Karpas-422 (cell line): Measurements from ENCODE around the gene TBL1Y. TPM values are rescaled to one million over a fixed set of nuclear protein-coding genes. Genes with fewer than 3 reads are reported as not detected.

Experiments used
- DNase-seq: peaks from one replicate; pipeline ENCODE4 v3.0.0-alpha.2; 2015
- H2AFZ ChIP-seq: fragments of 200-600 bp; sonication (generic); 2 replicates; pipeline ENCODE4 v1.6.1; 2014; ENCODE audit warnings: antibody characterized with exemption, low read length, mixed read lengths
- H3K27ac ChIP-seq: fragments of 200-600 bp; sonication (generic); 2 replicates; pipeline ENCODE4 v1.5.1; 2014; ENCODE audit warnings: mild to moderate bottlenecking, low read length, moderate library complexity
- H3K27me3 ChIP-seq: fragments of 200-600 bp; sonication (generic); 2 replicates; pipeline ENCODE4 v1.6.1; 2014; ENCODE audit warnings: low read length, mixed read lengths
- H3K36me3 ChIP-seq: fragments of 200-600 bp; sonication (generic); 2 replicates; pipeline ENCODE4 v1.6.1; 2014; ENCODE audit warnings: low read length, mixed read lengths; ENCODE audit not compliant: insufficient read depth
- H3K4me1 ChIP-seq: fragments of 200-600 bp; sonication (generic); 2 replicates; pipeline ENCODE4 v1.6.1; 2014; ENCODE audit warnings: mild to moderate bottlenecking, low read length, mixed read lengths
- H3K4me2 ChIP-seq: fragments of 200-600 bp; sonication (generic); 2 replicates; pipeline ENCODE4 v1.6.1; 2014; ENCODE audit warnings: low read length, low read depth, mild to moderate bottlenecking; ENCODE audit not compliant: poor library complexity, severe bottlenecking
- H3K4me3 ChIP-seq: fragments of 200-600 bp; sonication (generic); 2 replicates; pipeline ENCODE4 v1.5.1; 2014; ENCODE audit warnings: mild to moderate bottlenecking, antibody characterized with exemption, low read length, mixed read lengths
- H3K79me2 ChIP-seq: fragments of 200-600 bp; sonication (generic); 2 replicates; pipeline ENCODE4 v1.6.1; 2014; ENCODE audit warnings: mild to moderate bottlenecking, low read length, mixed read lengths
- H3K9ac ChIP-seq: fragments of 200-600 bp; sonication (generic); 2 replicates; pipeline ENCODE4 v1.6.0; 2014; ENCODE audit warnings: low read length
- H3K9me2 ChIP-seq: fragments of 200-600 bp; sonication (generic), shearing (Covaris generic); replicated peaks from 2 replicates; pipeline ENCODE4 v1.6.0; 2014; ENCODE audit warnings: mild to moderate bottlenecking, low read length, moderate library complexity; ENCODE audit not compliant: insufficient read depth
- H3K9me3 ChIP-seq: fragments of 300-700, 200-600 bp; sonication (generic); 2 replicates; pipeline ENCODE4 v1.6.1; 2014; ENCODE audit warnings: low read length, mixed read lengths
- H4K20me1 ChIP-seq: fragments of 200-600 bp; sonication (generic); 2 replicates; pipeline ENCODE4 v1.6.1; 2014; ENCODE audit warnings: mild to moderate bottlenecking, antibody characterized with exemption, low read length, low read depth; ENCODE audit not compliant: insufficient read depth
- total RNA-seq: library from RNA; depleted of rRNA; stranded (reverse); fragments of >200 nt; shearing (Covaris generic); gene quantifications from 2 replicates; pipeline ENCODE4 v1.2.3, GENCODE V29; 2014; ENCODE audit warnings: low replicate concordance

The TBL1Y gene
- total RNA-seq, 1 experiment from 2014 or later = not detected

- no peak overlapping the region for H3K27ac ChIP-seq
- no peaks in the 10 kb centered on the region for H3K27me3 ChIP-seq
- no peak for DNase-seq
- no peaks in the 10 kb centered on the region for H3K9me2 ChIP-seq
- H3K36me3 ChIP-seq = no peaks in the 10 kb centered on the region
- no peaks in the 10 kb centered on the region for H3K4me1 ChIP-seq
- H3K4me2 ChIP-seq = no peak overlapping the region
- H4K20me1 ChIP-seq = no peaks in the 10 kb centered on the region
- no peak overlapping the region for H2AFZ ChIP-seq
- no peak overlapping the region for H3K9ac ChIP-seq
- H3K4me3 ChIP-seq = no peak overlapping the region
- no peaks in the 10 kb centered on the region for H3K9me3 ChIP-seq
- no peaks in the 10 kb centered on the region for H3K79me2 ChIP-seq
These were observed 192.2 kb downstream of the TBL1Y start for GRCh38 chrY:7102680-7103079.

- H3K79me2 ChIP-seq = no peaks in the 10 kb centered on the region
- no peak overlapping the region for H3K4me2 ChIP-seq
These were observed 196.7 kb downstream of the TBL1Y start for GRCh38 chrY:7107179-7107578.

GRCh38 chrY:7110086-7110485 lies 199.6 kb downstream of the TBL1Y start:
- Histone ChIP-seq H3K9me2 (no peaks in the 10 kb centered on the region), H3K4me3 (no peak overlapping the region), H3K9me3 (no peaks in the 10 kb centered on the region), H3K36me3 (no peaks in the 10 kb centered on the region), H3K27me3 (no peaks in the 10 kb centered on the region), H3K4me1 (no peaks in the 10 kb centered on the region), H3K27ac (no peak overlapping the region), H3K79me2 (no peaks in the 10 kb centered on the region), H4K20me1 (no peaks in the 10 kb centered on the region), H3K9ac (no peak overlapping the region), H2AFZ (no peak overlapping the region), H3K4me2 (no peak overlapping the region)
- no peak for DNase-seq

More at GRCh38 chrY:7107179-7107578, 196.7 kb downstream of the TBL1Y start:
- Histone ChIP-seq H4K20me1 (no peaks in the 10 kb centered on the region), H3K27ac (no peak overlapping the region), H2AFZ (no peak overlapping the region), H3K27me3 (no peaks in the 10 kb centered on the region), H3K9me2 (no peaks in the 10 kb centered on the region), H3K9ac (no peak overlapping the region), H3K4me1 (no peaks in the 10 kb centered on the region), H3K36me3 (no peaks in the 10 kb centered on the region), H3K4me3 (no peak overlapping the region), H3K9me3 (no peaks in the 10 kb centered on the region)
- no peak for DNase-seq

GRCh38 chrY:7115871-7116270 lies 205.4 kb downstream of the TBL1Y start:
- Histone ChIP-seq H3K27me3 (no peaks in the 10 kb centered on the region), H4K20me1 (no peaks in the 10 kb centered on the region), H3K4me1 (no peaks in the 10 kb centered on the region), H3K27ac (no peak overlapping the region), H3K4me3 (no peak overlapping the region), H2AFZ (no peak overlapping the region), H3K9me2 (no peaks in the 10 kb centered on the region), H3K9ac (no peak overlapping the region), H3K9me3 (no peaks in the 10 kb centered on the region), H3K36me3 (no peaks in the 10 kb centered on the region), H3K79me2 (no peaks in the 10 kb centered on the region), H3K4me2 (no peak overlapping the region)
- no peak for DNase-seq

- H3K36me3 ChIP-seq = no peaks in the 10 kb centered on the region
These were observed 211.7 kb downstream of the TBL1Y start for GRCh38 chrY:7122202-7122601.

GRCh38 chrY:7125136-7126056 lies 214.9 kb downstream of the TBL1Y start:
- DNase-seq = no peak
- H3K4me3 ChIP-seq = no peak overlapping the region
- no peaks in the 10 kb centered on the region for H3K27me3 ChIP-seq
- no peak overlapping the region for H2AFZ ChIP-seq
- H3K9ac ChIP-seq = no peak overlapping the region
- H3K79me2 ChIP-seq = no peaks in the 10 kb centered on the region
- no peak overlapping the region for H3K27ac ChIP-seq
- H4K20me1 ChIP-seq = no peaks in the 10 kb centered on the region
- no peaks in the 10 kb centered on the region for H3K9me2 ChIP-seq
- no peak overlapping the region for H3K4me2 ChIP-seq
- no peaks in the 10 kb centered on the region for H3K9me3 ChIP-seq
- no peaks in the 10 kb centered on the region for H3K36me3 ChIP-seq
- no peaks in the 10 kb centered on the region for H3K4me1 ChIP-seq

More at GRCh38 chrY:7122202-7122601, 211.7 kb downstream of the TBL1Y start:
- no peak overlapping the region for H3K4me2 ChIP-seq
- H3K79me2 ChIP-seq = no peaks in the 10 kb centered on the region
- H3K9me2 ChIP-seq = no peaks in the 10 kb centered on the region
- no peaks in the 10 kb centered on the region for H3K9me3 ChIP-seq
- no peak for DNase-seq
- no peaks in the 10 kb centered on the region for H3K27me3 ChIP-seq
- no peak overlapping the region for H3K27ac ChIP-seq
- H2AFZ ChIP-seq = no peak overlapping the region
- no peaks in the 10 kb centered on the region for H4K20me1 ChIP-seq
- no peak overlapping the region for H3K4me3 ChIP-seq
- no peak overlapping the region for H3K9ac ChIP-seq
- no peaks in the 10 kb centered on the region for H3K4me1 ChIP-seq

GRCh38 chrY:7128211-7128610 lies 217.7 kb downstream of the TBL1Y start:
- Histone ChIP-seq H3K79me2 (no peaks in the 10 kb centered on the region), H2AFZ (no peak overlapping the region), H3K27ac (no peak overlapping the region), H3K27me3 (no peaks in the 10 kb centered on the region), H4K20me1 (no peaks in the 10 kb centered on the region), H3K9me3 (no peaks in the 10 kb centered on the region), H3K9me2 (no peaks in the 10 kb centered on the region), H3K36me3 (no peaks in the 10 kb centered on the region), H3K4me1 (no peaks in the 10 kb centered on the region), H3K4me3 (no peak overlapping the region), H3K4me2 (no peak overlapping the region), H3K9ac (no peak overlapping the region)
- DNase-seq = no peak
